Activated CD4-positive, alpha-beta T cell treated with anti-CD3 and anti-CD28 coated beads for 36 hours (primary cell): ENCODE measurements around the gene UBQLNL. TPM values are rescaled to one million over a fixed set of nuclear protein-coding genes. Genes with fewer than 3 reads are reported as not detected.

Experiments used
- ATAC-seq: fragments of 200-7000 bp; cut with Tn5 transposase; one replicate; pipeline ENCODE4 v1.10.0; 2021; ENCODE audit warnings: mild to moderate bottlenecking, moderate library complexity
- CTCF ChIA-PET: fragments of 350-600 bp; sonication (Branson Sonifier 250); formaldehyde crosslinking; loops from one replicate; lab custom pipeline; 2021; ENCODE audit warnings: antibody characterized with exemption; lab: Charles Lee
- POLR2A ChIA-PET: fragments of 350-600 bp; sonication (Branson Sonifier 250); formaldehyde crosslinking; loops from one replicate; lab custom pipeline; 2021; ENCODE audit warnings: antibody characterized with exemption, inconsistent platforms; lab: Charles Lee
- DNase-seq: peaks from one replicate; pipeline ENCODE4 v3.0.0-alpha.2; 2020
- H3K27ac Mint-ChIP-seq: one replicate; pipeline ENCODE4 v1.8.0; 2021; ENCODE audit warnings: mixed read lengths
- H3K27me3 Mint-ChIP-seq: one replicate; pipeline ENCODE4 v1.8.0; 2021; ENCODE audit warnings: mixed read lengths
- H3K36me3 Mint-ChIP-seq: one replicate; pipeline ENCODE4 v1.8.0; 2021; ENCODE audit warnings: low read depth, mixed read lengths
- H3K4me1 Mint-ChIP-seq: one replicate; pipeline ENCODE4 v1.8.0; 2021; ENCODE audit warnings: mixed read lengths
- H3K4me3 Mint-ChIP-seq: one replicate; pipeline ENCODE4 v1.8.0; 2021; ENCODE audit warnings: mild to moderate bottlenecking, moderate library complexity, mixed read lengths
- H3K9me3 Mint-ChIP-seq: one replicate; pipeline ENCODE4 v1.8.0; 2021; ENCODE audit warnings: low read depth, mixed read lengths
- intact Hi-C, 2 experiments: fragments of 100-400 bp; cut with DNase I in 1 of 2; cut with micrococcal nuclease in 1 of 2; formaldehyde crosslinking; loops; one replicate each; pipeline versions ENCODE4 v1.14.2 to v1.15.1; 2022 to 2024; cut with DNase I, micrococcal nuclease
- total RNA-seq, 2 experiments: library from RNA; stranded (reverse); gene quantifications; one replicate each; pipeline ENCODE4 v1.2.3, GENCODE V29; 2021

The UBQLNL gene
- total RNA-seq, 2 experiments from 2014 or later: 0.11 to 0.14 TPM

GRCh38 chr11:5505363-5506048 is 11.0 kb downstream of the UBQLNL start:
- POLR2A ChIA-PET: interaction anchor here (0.6 kb wide), 1 partner anchor 1877 kb away, joined by 3 read pairs; no protein-coding TSS in a partner anchor
- Mint-ChIP-seq H3K27ac (no peak overlapping the region), H3K27me3 (peaks cover 12% of the 10 kb centered on the region), H3K4me1 (no peaks in the 10 kb centered on the region), H3K9me3 (no peaks in the 10 kb centered on the region), H3K36me3 (no peaks in the 10 kb centered on the region), H3K4me3 (no peak overlapping the region)
- intact Hi-C loops: no loop called here
- CTCF ChIA-PET: no interaction called here
- DNase-seq (no peak), ATAC-seq (no peak)

- intact Hi-C loops: no loop called here
- Mint-ChIP-seq H3K36me3 (no peaks in the 10 kb centered on the region), H3K27me3 (peaks cover 11% of the 10 kb centered on the region), H3K9me3 (no peaks in the 10 kb centered on the region), H3K4me3 (no peak overlapping the region), H3K27ac (no peak overlapping the region), H3K4me1 (no peaks in the 10 kb centered on the region)
- DNase-seq (no peak), ATAC-seq (no peak)
- ChIA-PET POLR2A (interaction anchor here (0.6 kb wide), 1 partner anchor 332 kb away, joined by 3 read pairs; no protein-coding TSS in a partner anchor), CTCF (interaction anchor here (1.1 to 1.2 kb wide), 2 partner anchors 8 to 18 kb away, joined by 3 read pairs; no protein-coding TSS in a partner anchor)
Observed at GRCh38 chr11:5504403-5504921, 12.0 kb downstream of the UBQLNL start.

- DNase-seq (no peak), ATAC-seq (no peak)
- Mint-ChIP-seq H3K4me1 (no peaks in the 10 kb centered on the region), H3K9me3 (no peaks in the 10 kb centered on the region), H3K4me3 (no peak overlapping the region), H3K27me3 (peaks cover 4% of the 10 kb centered on the region), H3K36me3 (no peaks in the 10 kb centered on the region), H3K27ac (no peak overlapping the region)
- POLR2A ChIA-PET: no interaction called here
- CTCF ChIA-PET: interaction anchor here (1.4 kb wide), 1 partner anchor 25 kb away, joined by 3 read pairs; no protein-coding TSS in a partner anchor
- intact Hi-C loops: no loop called here
Observed at GRCh38 chr11:5500393-5500801, 16.1 kb downstream of the UBQLNL start.

- CTCF ChIA-PET: interaction anchor here (1.4 kb wide), 1 partner anchor 24 kb away, joined by 3 read pairs; no protein-coding TSS in a partner anchor
- Mint-ChIP-seq H3K36me3 (no peaks in the 10 kb centered on the region), H3K9me3 (no peaks in the 10 kb centered on the region), H3K4me3 (no peak overlapping the region), H3K4me1 (no peaks in the 10 kb centered on the region), H3K27ac (no peak overlapping the region), H3K27me3 (peaks cover 4% of the 10 kb centered on the region)
- ATAC-seq (no peak), DNase-seq (no peak)
- POLR2A ChIA-PET: no interaction called here
- intact Hi-C loops: no loop called here
Observed at GRCh38 chr11:5499671-5500070, 16.8 kb downstream of the UBQLNL start.

- no peak overlapping the region for H3K4me3 Mint-ChIP-seq
- no peak overlapping the region for H3K27ac Mint-ChIP-seq
- H3K9me3 Mint-ChIP-seq: no peaks in the 10 kb centered on the region
- ATAC-seq: no peak
- no peak for DNase-seq
- H3K27me3 Mint-ChIP-seq: no peaks in the 10 kb centered on the region
- peaks cover 2% of the 10 kb centered on the region for H3K4me1 Mint-ChIP-seq
- ChIA-PET CTCF (no interaction called here), POLR2A (no interaction called here)
- no peaks in the 10 kb centered on the region for H3K36me3 Mint-ChIP-seq
- intact Hi-C loops: no loop called here
Observed at GRCh38 chr11:5489576-5490357, 26.7 kb downstream of the UBQLNL start.

GRCh38 chr11:5488798-5489399 is 27.6 kb downstream of the UBQLNL start:
- intact Hi-C loops: no loop called here
- H3K4me3 Mint-ChIP-seq: no peak overlapping the region
- DNase-seq: no peak
- H3K36me3 Mint-ChIP-seq: no peaks in the 10 kb centered on the region
- H3K4me1 Mint-ChIP-seq: peaks cover 2% of the 10 kb centered on the region
- H3K9me3 Mint-ChIP-seq: no peaks in the 10 kb centered on the region
- POLR2A ChIA-PET: no interaction called here
- H3K27me3 Mint-ChIP-seq: no peaks in the 10 kb centered on the region
- ATAC-seq: no peak
- CTCF ChIA-PET: no interaction called here
- H3K27ac Mint-ChIP-seq: no peak overlapping the region

- CTCF ChIA-PET: no interaction called here
- H3K9me3 Mint-ChIP-seq: no peaks in the 10 kb centered on the region
- intact Hi-C loops: no loop called here
Observed at GRCh38 chr11:5488385-5488784, 28.1 kb downstream of the UBQLNL start, which contains the start of gene OR52D1. OR52D1 (plus strand) TSS chr11:5488685; CDS start chr11:5488707, 22 bp downstream.

GRCh38 chr11:5486421-5486820 is 30.1 kb downstream of the UBQLNL start:
- no peaks in the 10 kb centered on the region for H3K27me3 Mint-ChIP-seq
- POLR2A ChIA-PET: interaction anchor here (0.6 kb wide), 1 partner anchor 256 kb away, joined by 3 read pairs; no protein-coding TSS in a partner anchor
- CTCF ChIA-PET: interaction anchor here (0.9 kb wide), 1 partner anchor 10 kb away, joined by 3 read pairs; no protein-coding TSS in a partner anchor
- H3K4me3 Mint-ChIP-seq: no peak overlapping the region
- DNase-seq: peak; percentile 52
- intact Hi-C loops: no loop called here
- peak; percentile 88 for ATAC-seq
- no peaks in the 10 kb centered on the region for H3K36me3 Mint-ChIP-seq
- no peak overlapping the region for H3K27ac Mint-ChIP-seq
- H3K4me1 Mint-ChIP-seq: peaks cover 2% of the 10 kb centered on the region
- H3K9me3 Mint-ChIP-seq: no peaks in the 10 kb centered on the region

More at GRCh38 chr11:5488385-5488784, 28.1 kb downstream of the UBQLNL start, which contains the start of gene OR52D1:
- ATAC-seq: no peak
- H3K36me3 Mint-ChIP-seq: no peaks in the 10 kb centered on the region
- no peak for DNase-seq
- POLR2A ChIA-PET: no interaction called here
- H3K27ac Mint-ChIP-seq: no peak within 1 kb of the TSS
- H3K4me1 Mint-ChIP-seq: peaks cover 2% of the 10 kb centered on the region
- H3K4me3 Mint-ChIP-seq: no peak within 1 kb of the TSS
- no peaks in the 10 kb centered on the region for H3K27me3 Mint-ChIP-seq

GRCh38 chr11:5486003-5486402 is 30.5 kb downstream of the UBQLNL start:
- peaks cover 2% of the 10 kb centered on the region for H3K4me1 Mint-ChIP-seq
- no peaks in the 10 kb centered on the region for H3K27me3 Mint-ChIP-seq
- intact Hi-C loops: no loop called here
- DNase-seq (no peak), ATAC-seq (no peak)
- no peaks in the 10 kb centered on the region for H3K36me3 Mint-ChIP-seq
- ChIA-PET CTCF (interaction anchor here (0.9 kb wide), 1 partner anchor 10 kb away, joined by 3 read pairs; no protein-coding TSS in a partner anchor), POLR2A (no interaction called here)
- H3K27ac Mint-ChIP-seq: no peak overlapping the region
- no peak overlapping the region for H3K4me3 Mint-ChIP-seq
- H3K9me3 Mint-ChIP-seq: no peaks in the 10 kb centered on the region

GRCh38 chr11:5476186-5476819 is 40.2 kb downstream of the UBQLNL start:
- no peaks in the 10 kb centered on the region for H3K36me3 Mint-ChIP-seq
- ChIA-PET CTCF (interaction anchor here (0.7 to 2.3 kb wide), 12 partner anchors 10 to 877 kb away, joined by 3 to 17 read pairs (median 3); no protein-coding TSS in a partner anchor), POLR2A (no interaction called here)
- intact Hi-C loops: loop anchor here (1.0 to 5.0 kb wide), 6 partner anchors 77 to 877 kb away; partner anchors contain the start of genes OR52N2 (in 2 of the 2) and OR52E5 (in 1 of the 2)
- no peak overlapping the region for H3K4me3 Mint-ChIP-seq
- DNase-seq: peak; percentile 59
- peaks cover 16% of the 10 kb centered on the region for H3K27me3 Mint-ChIP-seq
- peak; percentile 53 for ATAC-seq
- no peak overlapping the region for H3K27ac Mint-ChIP-seq
- H3K9me3 Mint-ChIP-seq: peaks cover 1% of the 10 kb centered on the region
- H3K4me1 Mint-ChIP-seq: no peaks in the 10 kb centered on the region
